ENCODE measurements around the gene CAPN14. TPM values are rescaled to one million over a fixed set of nuclear protein-coding genes. Genes with fewer than 3 reads are reported as not detected.

The CAPN14 gene
- total and polyA plus RNA-seq, 2 of the 4 experiments (the other 2 are of a cell fraction): under 0.01 to 0.09 TPM

GRCh38 chr2:31241625-31242270 is 24.4 kb upstream of the CAPN14 start:
- Histone ChIP-seq H3K14ac (replicated peaks; ENCODE audit: low read depth, low read length) (no peak overlapping the region), H2BK120ac (ENCODE audit: low read depth, low read length) (no peak overlapping the region), H3K27ac (ENCODE audit: insufficient read depth, low read length) (no peak overlapping the region), H3K79me1 (ENCODE audit: low read depth in 1 of 2, low read length in 2 of 2) (peaks cover 4 to 27% of the 10 kb centered on the region in 2 experiments), H3K27me3 (ENCODE audit: control insufficient read depth, insufficient read depth, low read length) (no peaks in the 10 kb centered on the region), H2BK20ac (ENCODE audit: low read depth, low read length) (no peak overlapping the region), H3K4me1 (ENCODE audit: control insufficient read depth, insufficient read depth, low read length) (peaks cover 4% of the 10 kb centered on the region), H3K56ac (ENCODE audit: extremely low read depth, insufficient read depth, low read length) (no peak overlapping the region), H3K18ac (ENCODE audit: low read depth, low read length) (no peak overlapping the region), H3K4me3 (ENCODE audit: insufficient read depth, low read depth, low read length) (no peak overlapping the region), H2BK15ac (ENCODE audit: low read depth, low read length) (no peak overlapping the region), H2AK9ac (replicated peaks; ENCODE audit: low read depth, low read length, poor library complexity) (no peak overlapping the region), H4K91ac (ENCODE audit: insufficient read depth, low read depth, low read length) (no peak overlapping the region), H3K36me3 (ENCODE audit: control insufficient read depth, insufficient read depth, low read length) (peaks cover 11% of the 10 kb centered on the region), H2AK5ac (ENCODE audit: low read depth, low read length) (no peak overlapping the region), H3K9me1 (ENCODE audit: insufficient read depth, low read length) (peaks cover 8% of the 10 kb centered on the region; the same call in 1 of the 2 replicates), H3K4ac (ENCODE audit: low read depth, low read length) (no peak overlapping the region), H4K8ac (ENCODE audit: low read depth in 2 of 2, low read length in 2 of 2) (no peak overlapping the region), H4K20me1 (ENCODE audit: insufficient read depth, low read length) (peaks cover 8% of the 10 kb centered on the region), H3K23ac (ENCODE audit: low read depth, low read length) (no peak overlapping the region), H3K9ac (ENCODE audit: low read depth, low read length) (no peak overlapping the region), H3K9me3 (ENCODE audit: control insufficient read depth, insufficient read depth, low read length) (no peaks in the 10 kb centered on the region), H4K5ac (ENCODE audit: low read depth, low read length) (no peak overlapping the region), H2AFZ (replicated peaks; ENCODE audit: low read length, poor library complexity) (no peak overlapping the region), H3K4me2 (ENCODE audit: low read depth, low read length) (no peak overlapping the region), H2BK5ac (ENCODE audit: low read depth, low read length, poor library complexity, severe bottlenecking) (no peak overlapping the region)
- WGBS, 2 experiments (ENCODE audit: extremely low coverage in 2 of 2, insufficient read length in 1 of 2): no CpG with 5 or more reads among the region's 10 CpGs
- no TSS peak for BruUV-seq (replicated peaks)
- TF ChIP-seq CEBPB (IDR thresholded peaks at IDR 0.05; ENCODE audit: low read depth, low read length): no peak
- TF ChIP-seq POLR2A (IDR thresholded peaks at IDR 0.05; ENCODE audit: low read depth, low read length): no peak
- no peak for TF ChIP-seq USF2 (IDR thresholded peaks at IDR 0.05; ENCODE audit: low read depth, low read length)
- TF ChIP-seq RAD21 (IDR thresholded peaks at IDR 0.05; ENCODE audit: low read length): no peak
- no peak for TF ChIP-seq MAFK (IDR thresholded peaks at IDR 0.05; ENCODE audit: low read depth, low read length)
- TF ChIP-seq, protein P1, sequence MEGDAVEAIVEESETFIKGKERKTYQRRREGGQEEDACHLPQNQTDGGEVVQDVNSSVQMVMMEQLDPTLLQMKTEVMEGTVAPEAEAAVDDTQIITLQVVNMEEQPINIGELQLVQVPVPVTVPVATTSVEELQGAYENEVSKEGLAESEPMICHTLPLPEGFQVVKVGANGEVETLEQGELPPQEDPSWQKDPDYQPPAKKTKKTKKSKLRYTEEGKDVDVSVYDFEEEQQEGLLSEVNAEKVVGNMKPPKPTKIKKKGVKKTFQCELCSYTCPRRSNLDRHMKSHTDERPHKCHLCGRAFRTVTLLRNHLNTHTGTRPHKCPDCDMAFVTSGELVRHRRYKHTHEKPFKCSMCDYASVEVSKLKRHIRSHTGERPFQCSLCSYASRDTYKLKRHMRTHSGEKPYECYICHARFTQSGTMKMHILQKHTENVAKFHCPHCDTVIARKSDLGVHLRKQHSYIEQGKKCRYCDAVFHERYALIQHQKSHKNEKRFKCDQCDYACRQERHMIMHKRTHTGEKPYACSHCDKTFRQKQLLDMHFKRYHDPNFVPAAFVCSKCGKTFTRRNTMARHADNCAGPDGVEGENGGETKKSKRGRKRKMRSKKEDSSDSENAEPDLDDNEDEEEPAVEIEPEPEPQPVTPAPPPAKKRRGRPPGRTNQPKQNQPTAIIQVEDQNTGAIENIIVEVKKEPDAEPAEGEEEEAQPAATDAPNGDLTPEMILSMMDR (conservative IDR thresholded peaks at IDR 0.05; ENCODE audit: low read depth, low read length): no peak
- TF ChIP-seq FOS (IDR thresholded peaks at IDR 0.05; ENCODE audit: low read depth, low read length): no peak
- TF ChIP-seq CHD1 (IDR thresholded peaks at IDR 0.05; ENCODE audit: low read depth, low read length): no peak
- TF ChIP-seq BHLHE40 (IDR thresholded peaks at IDR 0.05; ENCODE audit: low read depth, low read length): no peak
- TF ChIP-seq MAZ (IDR thresholded peaks at IDR 0.05; ENCODE audit: borderline replicate concordance, low read depth, low read length): no peak
- no peak for TF ChIP-seq RFX5 (IDR thresholded peaks at IDR 0.05; ENCODE audit: low read depth, low read length)
- TF ChIP-seq NFE2L2 (IDR thresholded peaks at IDR 0.05; ENCODE audit: low read depth, low read length): no peak
- no peak for TF ChIP-seq SMC3 (IDR thresholded peaks at IDR 0.05; ENCODE audit: low read depth, low read length)
- TF ChIP-seq RCOR1 (IDR thresholded peaks at IDR 0.05; ENCODE audit: insufficient replicate concordance, low read length): no peak
- TF ChIP-seq ELK1 (IDR thresholded peaks at IDR 0.05; ENCODE audit: borderline replicate concordance, low read depth, low read length): no peak
- TF ChIP-seq MXI1 (IDR thresholded peaks at IDR 0.05; ENCODE audit: borderline replicate concordance, low read depth, low read length): no peak
- dilution Hi-C loops (cut with HindIII; ENCODE audit: low sequenced_read_pairs, unreplicated experiment): no loop called here
- ChIA-PET POLR2A (ENCODE audit: unreplicated experiment) (no interaction called here), CTCF (no interaction called here)
- intact Hi-C loops (cut with micrococcal nuclease): no loop called here
- DNase-seq (no peak), ATAC-seq (ENCODE audit: low read depth) (no peak)
- in situ Hi-C loops (cut with MboI; ENCODE audit: low sequenced_read_pairs): no loop called here
